ENCODE measurements around the gene AEN. TPM values are rescaled to one million over a fixed set of nuclear protein-coding genes. Genes with fewer than 3 reads are reported as not detected.

AEN gene
- total RNA-seq, 1 experiment from 2014 or later: 36.2 TPM

DNA sequence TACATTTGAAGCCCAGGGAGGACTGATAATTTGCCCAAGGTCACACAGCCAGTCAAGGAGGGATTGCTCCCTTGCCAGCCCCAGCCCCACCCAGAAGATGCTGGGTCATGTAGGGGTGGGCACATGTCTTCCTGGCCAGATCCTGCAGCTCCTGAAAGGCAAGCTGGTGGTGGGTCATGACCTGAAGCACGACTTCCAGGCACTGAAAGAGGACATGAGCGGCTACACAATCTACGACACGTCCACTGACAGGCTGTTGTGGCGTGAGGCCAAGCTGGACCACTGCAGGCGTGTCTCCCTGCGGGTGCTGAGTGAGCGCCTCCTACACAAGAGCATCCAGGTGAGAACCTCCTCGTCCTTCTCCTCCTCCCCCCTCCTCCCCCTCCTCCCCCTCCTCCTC is 30.8 kb downstream of the AEN start:
- no peak for DNase-seq (ENCODE audit: low read depth, low spot score)
- no peak for ATAC-seq
- no peak overlapping the region for H3K9ac ChIP-seq (ENCODE audit: low read length)
- H3K27ac ChIP-seq (ENCODE audit: low read depth, low read length): no peak overlapping the region
- ChIA-PET CTCF (no interaction called here), RAD21 (ENCODE audit: low non-redundant PET in 1 of 2, low total read pairs in 2 of 2, uncharacterized antibody in 2 of 2, unreplicated experiment in 2 of 2) (no interaction called here), POLR2A (no interaction called here)
- H3K36me3 ChIP-seq (ENCODE audit: control insufficient read depth in 1 of 2, insufficient read depth in 2 of 2, low read length in 2 of 2): no peaks in the 10 kb centered on the region
- no peaks in the 10 kb centered on the region for H3K9me3 ChIP-seq (ENCODE audit: control insufficient read depth in 1 of 2, insufficient read depth in 1 of 2, low read depth in 1 of 2, low read length in 2 of 2)
- H3K79me2 ChIP-seq (ENCODE audit: insufficient read depth, low read length): no peaks in the 10 kb centered on the region
- H3K4me2 ChIP-seq (ENCODE audit: low read length): no peak overlapping the region
- no peak overlapping the region for H3K4me3 ChIP-seq (replicated peaks in 1 of 2; ENCODE audit: low read depth in 1 of 2, low read length in 2 of 2)
- no peak overlapping the region for H2AFZ ChIP-seq (ENCODE audit: low read depth, low read length, poor library complexity, severe bottlenecking)
- H3K4me1 ChIP-seq (ENCODE audit: control insufficient read depth in 1 of 2, insufficient read depth in 2 of 2, low read length in 2 of 2): peaks cover 23 to 26% of the 10 kb centered on the region in 2 experiments
- intact Hi-C loops (cut with micrococcal nuclease): no loop called here
- no peaks in the 10 kb centered on the region for H3K27me3 ChIP-seq (ENCODE audit: insufficient read depth, low read length)
- H4K20me1 ChIP-seq (ENCODE audit: insufficient read depth): no peaks in the 10 kb centered on the region
- TF ChIP-seq, protein P1, sequence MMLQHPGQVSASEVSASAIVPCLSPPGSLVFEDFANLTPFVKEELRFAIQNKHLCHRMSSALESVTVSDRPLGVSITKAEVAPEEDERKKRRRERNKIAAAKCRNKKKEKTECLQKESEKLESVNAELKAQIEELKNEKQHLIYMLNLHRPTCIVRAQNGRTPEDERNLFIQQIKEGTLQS (IDR thresholded peaks at IDR 0.05): no peak
- no peak for TF ChIP-seq ZFX (IDR thresholded peaks at IDR 0.05)
- TF ChIP-seq ELF1 (IDR thresholded peaks at IDR 0.05; ENCODE audit: borderline replicate concordance, low read depth): no peak
- TF ChIP-seq SIN3A (IDR thresholded peaks at IDR 0.05; ENCODE audit: low read depth): no peak
- TF ChIP-seq FOSL1 (IDR thresholded peaks at IDR 0.05; ENCODE audit: low read depth): no peak
- no peak for TF ChIP-seq RAD21 (IDR thresholded peaks at IDR 0.05; ENCODE audit: low read depth)
- no peak for TF ChIP-seq YY1 (IDR thresholded peaks at IDR 0.05; ENCODE audit: extremely low read depth, insufficient replicate concordance, low read depth, low read length)
- TF ChIP-seq EZH2phosphoT487 (IDR thresholded peaks at IDR 0.05; ENCODE audit: borderline replicate concordance): no peak
- TF ChIP-seq EGR1 (IDR thresholded peaks at IDR 0.05; ENCODE audit: low read depth): no peak
- TF ChIP-seq, protein P2, sequence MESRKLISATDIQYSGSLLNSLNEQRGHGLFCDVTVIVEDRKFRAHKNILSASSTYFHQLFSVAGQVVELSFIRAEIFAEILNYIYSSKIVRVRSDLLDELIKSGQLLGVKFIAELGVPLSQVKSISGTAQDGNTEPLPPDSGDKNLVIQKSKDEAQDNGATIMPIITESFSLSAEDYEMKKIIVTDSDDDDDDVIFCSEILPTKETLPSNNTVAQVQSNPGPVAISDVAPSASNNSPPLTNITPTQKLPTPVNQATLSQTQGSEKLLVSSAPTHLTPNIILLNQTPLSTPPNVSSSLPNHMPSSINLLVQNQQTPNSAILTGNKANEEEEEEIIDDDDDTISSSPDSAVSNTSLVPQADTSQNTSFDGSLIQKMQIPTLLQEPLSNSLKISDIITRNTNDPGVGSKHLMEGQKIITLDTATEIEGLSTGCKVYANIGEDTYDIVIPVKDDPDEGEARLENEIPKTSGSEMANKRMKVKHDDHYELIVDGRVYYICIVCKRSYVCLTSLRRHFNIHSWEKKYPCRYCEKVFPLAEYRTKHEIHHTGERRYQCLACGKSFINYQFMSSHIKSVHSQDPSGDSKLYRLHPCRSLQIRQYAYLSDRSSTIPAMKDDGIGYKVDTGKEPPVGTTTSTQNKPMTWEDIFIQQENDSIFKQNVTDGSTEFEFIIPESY (IDR thresholded peaks at IDR 0.05; ENCODE audit: extremely low read depth, insufficient replicate concordance, low read length): no peak
- no peak for TF ChIP-seq SP1 (IDR thresholded peaks at IDR 0.05; ENCODE audit: low read depth)
- no peak for TF ChIP-seq CBX3 (IDR thresholded peaks at IDR 0.05; ENCODE audit: low read depth)
- TF ChIP-seq EZH2 (IDR thresholded peaks at IDR 0.05): no peak
- TF ChIP-seq TCF7L2 (IDR thresholded peaks at IDR 0.05; ENCODE audit: borderline replicate concordance, extremely low read depth, insufficient read depth, insufficient read length): no peak
- no peak for TF ChIP-seq SRF (IDR thresholded peaks at IDR 0.05; ENCODE audit: low read depth)
- no TSS peak for BruUV-seq (replicated peaks)
- H3K9me2 ChIP-seq (ENCODE audit: insufficient read depth): no peaks in the 10 kb centered on the region
